Keratinocyte (primary cell): ENCODE measurements around the gene STAC2.

Experiments used
- CTCF ChIP-seq, 3 experiments: IDR thresholded peaks in 1 of 3; conservative IDR thresholded peaks in 1 of 3; optimal IDR thresholded peaks in 1 of 3; 2 replicates in 2 of 3; 3 replicates in 1 of 3; pipeline versions ENCODE3 to v1.5.1; 2011; ENCODE audit warnings: low read length in 3 of 3, mild to moderate bottlenecking in 3 of 3, moderate library complexity in 2 of 3, control low read depth in 1 of 3, inconsistent platforms in 1 of 3; ENCODE audit not compliant: insufficient read depth in 2 of 3; ENCODE audit errors: extremely low read depth in 1 of 3
- EZH2 ChIP-seq: IDR thresholded peaks from one replicate; pipeline ENCODE4 v1.6.1; 2012; ENCODE audit warnings: inconsistent platforms, mild to moderate bottlenecking, low read length, moderate library complexity

- TF ChIP-seq CTCF (optimal IDR thresholded peaks at IDR 0.05 in 1 of 3, IDR thresholded peaks at IDR 0.05 in 1 of 3, conservative IDR thresholded peaks at IDR 0.05 in 1 of 3; ENCODE audit: extremely low read depth in 1 of 3, insufficient read depth in 2 of 3, low read length in 3 of 3): no peak
- no peak for TF ChIP-seq EZH2
These were observed 58.3 kb downstream of the STAC2 start for GRCh38 chr17:39167476-39167875.
